Activated CD4-positive, alpha-beta memory T cell treated with anti-CD3 and anti-CD28 coated beads, Interleukin-2, amount 10 ng/mL, durations not matched to agents 7 days and 5 days (primary cell): ENCODE measurements around the gene MSH5. TPM values are rescaled to one million over a fixed set of nuclear protein-coding genes. Genes with fewer than 3 reads are reported as not detected.
A peak's percentile ranks its signal among the peaks of the same experiment; 100 is the strongest.

ENCODE experiments used
- CTCF ChIA-PET: fragments of 350-600 bp; sonication (Branson Sonifier 250); formaldehyde crosslinking; loops from one replicate; lab custom pipeline; 2021; ENCODE audit warnings: antibody characterized with exemption, inconsistent platforms; lab: Charles Lee
- POLR2A ChIA-PET: fragments of 350-600 bp; sonication (Branson Sonifier 250); formaldehyde crosslinking; loops from one replicate; lab custom pipeline; 2021; ENCODE audit warnings: antibody characterized with exemption; lab: Charles Lee
- DNase-seq: peaks from one replicate; pipeline ENCODE4 v3.0.0-alpha.2; 2020
- H3K27ac Mint-ChIP-seq: one replicate; pipeline ENCODE4 v1.8.0; 2021; ENCODE audit warnings: mild to moderate bottlenecking, mixed read lengths
- H3K27me3 Mint-ChIP-seq: one replicate; pipeline ENCODE4 v1.8.0; 2021; ENCODE audit warnings: mixed read lengths
- H3K36me3 Mint-ChIP-seq: one replicate; pipeline ENCODE4 v1.8.0; 2021; ENCODE audit warnings: low read depth, mixed read lengths
- H3K4me1 Mint-ChIP-seq: one replicate; pipeline ENCODE4 v1.8.0; 2021; ENCODE audit warnings: mixed read lengths
- H3K4me3 Mint-ChIP-seq: one replicate; pipeline ENCODE4 v1.8.0; 2021; ENCODE audit warnings: mild to moderate bottlenecking, mixed read lengths
- H3K9me3 Mint-ChIP-seq: one replicate; pipeline ENCODE4 v1.8.0; 2021; ENCODE audit warnings: mixed read lengths
- total RNA-seq, 2 experiments: library from RNA; stranded (reverse); gene quantifications; one replicate each; pipeline ENCODE4 v1.2.3, GENCODE V29; 2021

Gene MSH5
- total RNA-seq, 2 experiments from 2014 or later: 60.1 to 63.2 TPM

DNA sequence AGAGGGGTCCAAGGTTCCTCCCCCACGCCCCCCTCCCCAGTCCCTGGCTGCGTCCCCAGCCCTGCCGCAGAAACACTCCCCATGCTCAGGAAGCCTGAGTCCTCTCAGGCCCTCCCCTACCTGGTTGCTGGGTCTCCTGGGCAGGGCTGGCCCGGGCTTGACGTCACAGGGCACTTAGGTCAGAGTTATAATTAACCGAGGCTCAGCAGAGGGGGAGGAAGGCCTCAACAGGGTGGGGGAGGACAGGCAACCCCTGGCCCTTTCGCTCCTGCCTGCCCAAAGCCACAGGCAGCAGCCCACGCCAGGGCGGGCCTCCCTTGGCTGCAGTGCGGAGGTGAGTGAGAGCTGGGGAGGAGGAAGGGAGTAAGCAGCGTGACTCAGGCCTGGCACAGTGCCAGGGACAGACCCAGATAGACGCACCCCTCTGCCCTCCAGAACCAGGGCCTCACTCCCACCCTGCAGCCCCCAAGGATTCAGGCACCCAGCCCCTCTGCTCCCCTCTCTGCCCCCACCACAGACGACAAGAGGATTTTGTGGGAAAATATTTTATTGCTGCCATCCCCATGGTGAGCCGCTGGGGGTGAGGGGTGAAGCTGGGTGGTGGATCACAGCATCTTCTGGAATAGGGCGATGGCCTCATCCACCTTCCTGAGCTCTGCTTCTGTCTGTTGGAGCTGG is 37.3 kb downstream of the MSH5 start, which contains the start of gene VWA7:
Gene VWA7, minus strand, starts transcription at position 340 of the 678 bp plus-strand sequence. CDS start 549 bp downstream, outside the sequence.
- Mint-ChIP-seq H3K4me3 (peak within 1 kb of the TSS; percentile 63), H3K27me3 (no peaks in the 10 kb centered on the region), H3K27ac (peak within 1 kb of the TSS; percentile 84), H3K9me3 (no peaks in the 10 kb centered on the region), H3K4me1 (peaks cover 43% of the 10 kb centered on the region), H3K36me3 (peaks cover 22% of the 10 kb centered on the region)
- ChIA-PET CTCF (interaction anchor here (0.8 to 1.4 kb wide), 3 partner anchors 8 to 92 kb away, joined by 3 to 9 read pairs (median 5); no protein-coding TSS in a partner anchor), POLR2A (interaction anchor here (0.6 to 3.2 kb wide), 13 partner anchors 9 to 282 kb away, joined by 3 to 14 read pairs (median 5); partner anchors contain the start of genes BAG6, DDAH2, GPANK1 and HSPA1B)
- peak; percentile 83 for DNase-seq

DNA sequence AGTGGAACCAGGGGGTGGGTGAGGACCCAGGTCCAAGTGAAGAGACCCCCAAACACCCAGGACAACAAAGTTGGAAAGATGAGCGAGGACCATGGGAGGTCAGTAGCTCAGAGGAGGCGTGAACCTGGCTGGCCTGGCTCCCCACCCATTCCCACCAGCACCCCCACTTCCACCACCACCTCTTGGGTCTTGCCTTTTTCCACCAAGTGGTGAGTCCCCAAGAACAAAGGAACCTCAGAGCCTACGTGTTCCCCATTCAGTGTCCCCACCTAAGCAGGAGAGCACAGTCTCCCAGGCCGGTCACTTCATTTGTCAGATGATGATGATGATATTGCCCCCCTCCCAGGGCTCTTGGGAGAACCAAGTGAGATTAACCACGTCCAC is 37.9 kb downstream of the MSH5 start:
- H3K27ac Mint-ChIP-seq: peak overlapping the region; percentile 84
- H3K9me3 Mint-ChIP-seq: no peaks in the 10 kb centered on the region
- no peak for DNase-seq
- peaks cover 24% of the 10 kb centered on the region for H3K36me3 Mint-ChIP-seq
- ChIA-PET POLR2A (interaction anchor here (0.6 to 3.2 kb wide), 13 partner anchors 8 to 283 kb away, joined by 3 to 14 read pairs (median 5); partner anchors contain the start of genes BAG6, DDAH2, GPANK1 and HSPA1B), CTCF (interaction anchor here (0.8 to 1.4 kb wide), 3 partner anchors 8 to 93 kb away, joined by 3 to 9 read pairs (median 5); no protein-coding TSS in a partner anchor)
- no peak overlapping the region for H3K4me3 Mint-ChIP-seq
- H3K27me3 Mint-ChIP-seq: no peaks in the 10 kb centered on the region
- peaks cover 39% of the 10 kb centered on the region for H3K4me1 Mint-ChIP-seq

DNA sequence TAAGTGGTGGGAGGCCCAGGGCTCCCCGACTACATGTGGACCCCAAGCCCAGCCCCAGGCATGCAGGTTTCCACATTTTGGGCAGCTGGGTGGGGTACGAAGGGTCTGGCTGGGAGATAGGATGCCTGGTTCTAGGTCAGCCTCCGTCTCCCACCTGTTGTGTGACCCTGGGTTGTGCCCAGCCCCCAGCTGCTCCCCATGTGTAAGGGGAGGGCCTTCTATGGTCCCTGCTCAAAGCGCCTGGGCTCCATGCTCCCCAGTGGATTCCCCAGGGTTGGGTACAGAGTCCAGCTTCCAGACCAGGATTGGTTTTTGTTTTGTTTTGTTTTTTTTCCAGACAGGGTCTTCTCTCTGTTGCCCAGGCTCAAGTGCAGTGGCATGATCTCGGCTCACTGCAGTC is 38.4 kb downstream of the MSH5 start:
- POLR2A ChIA-PET: interaction anchor here (0.9 to 3.2 kb wide), 10 partner anchors 11 to 284 kb away, joined by 3 to 14 read pairs (median 8); partner anchors contain the start of genes DDAH2, GPANK1, HSPA1B and MSH5
- Mint-ChIP-seq H3K27me3 (no peaks in the 10 kb centered on the region), H3K4me1 (peaks cover 35% of the 10 kb centered on the region), H3K4me3 (no peak overlapping the region), H3K27ac (peak overlapping the region; percentile 84), H3K36me3 (peaks cover 28% of the 10 kb centered on the region), H3K9me3 (no peaks in the 10 kb centered on the region)
- CTCF ChIA-PET: interaction anchor here (1.2 to 1.4 kb wide), 2 partner anchors 9 to 12 kb away, joined by 5 to 9 read pairs; no protein-coding TSS in a partner anchor
- DNase-seq: no peak

DNA sequence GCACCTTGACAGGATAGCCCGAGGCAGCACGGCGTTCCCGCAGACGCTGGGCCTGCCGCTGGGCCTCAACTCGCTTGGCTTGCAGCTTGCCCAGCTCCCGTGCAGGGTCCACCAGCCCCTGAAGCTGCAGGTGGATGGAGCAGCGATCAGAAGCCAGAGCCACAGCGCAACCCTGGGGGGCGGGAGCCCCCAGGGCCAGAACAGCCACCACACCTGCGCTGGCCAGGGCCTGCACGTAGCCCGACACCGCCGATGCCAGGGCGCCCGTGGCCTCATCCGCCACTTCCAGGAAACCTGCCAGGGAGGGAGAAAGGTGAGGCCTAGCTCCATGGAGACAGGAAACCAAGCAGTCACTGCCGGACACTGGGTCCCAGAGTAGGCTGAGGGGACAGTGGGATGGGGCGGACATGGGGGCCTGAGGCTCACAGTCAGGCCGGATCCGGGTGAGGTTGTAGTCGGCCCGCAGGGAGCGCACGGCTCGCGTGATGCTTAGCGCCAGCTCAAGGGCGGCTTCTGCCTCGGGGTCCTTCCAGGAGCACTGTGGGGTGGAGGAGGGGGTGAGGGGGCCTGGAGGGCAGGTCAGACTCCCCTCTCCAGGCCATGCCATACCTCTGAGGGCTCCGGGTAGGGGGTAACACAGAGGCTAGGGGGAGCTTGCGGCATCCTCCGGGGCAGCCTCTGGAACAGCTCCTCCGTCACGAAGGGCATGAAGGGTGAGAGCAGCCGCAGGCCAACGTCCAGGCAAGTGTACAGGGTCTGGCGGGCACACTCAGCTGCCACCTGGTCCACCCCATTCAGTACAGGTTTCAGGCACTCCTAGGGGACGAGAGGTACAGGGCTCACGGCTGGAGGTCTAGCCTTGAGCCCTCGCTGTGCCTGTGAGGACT is 39.4 kb downstream of the MSH5 start:
- H3K36me3 Mint-ChIP-seq: peaks cover 33% of the 10 kb centered on the region
- CTCF ChIA-PET: interaction anchor here (1.4 to 1.7 kb wide), 2 partner anchors 9 to 12 kb away, joined by 3 to 6 read pairs; no protein-coding TSS in a partner anchor
- H3K4me3 Mint-ChIP-seq: no peak overlapping the region
- H3K4me1 Mint-ChIP-seq: peaks cover 32% of the 10 kb centered on the region
- H3K27ac Mint-ChIP-seq: no peak overlapping the region
- DNase-seq: no peak
- no peaks in the 10 kb centered on the region for H3K9me3 Mint-ChIP-seq
- no peaks in the 10 kb centered on the region for H3K27me3 Mint-ChIP-seq
- POLR2A ChIA-PET: interaction anchor here (1.5 to 3.2 kb wide), 7 partner anchors 9 to 87 kb away, joined by 4 to 14 read pairs (median 7); partner anchors contain the start of genes DDAH2, HSPA1B and VARS1

DNA sequence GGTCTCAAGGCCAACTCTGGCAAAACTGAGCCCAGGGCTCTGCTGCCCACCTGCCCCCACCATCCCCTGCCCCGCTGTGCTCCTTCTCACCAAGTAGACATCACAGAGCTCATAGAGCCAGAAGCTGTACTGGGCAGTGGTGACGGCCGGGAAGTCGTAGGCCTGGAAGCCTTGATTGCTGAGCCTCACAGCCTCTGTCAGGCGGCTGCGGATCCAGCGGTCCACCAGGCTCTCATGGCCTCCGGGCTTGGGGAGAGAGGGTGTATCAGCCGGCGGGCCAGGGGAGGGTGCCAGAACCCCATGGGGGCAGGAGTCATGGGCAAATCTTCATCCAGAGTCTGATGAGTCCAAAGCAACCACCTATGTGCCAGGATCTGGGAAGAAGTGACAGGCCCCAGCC is 40.1 kb downstream of the MSH5 start:
- H3K27ac Mint-ChIP-seq: no peak overlapping the region
- H3K9me3 Mint-ChIP-seq: no peaks in the 10 kb centered on the region
- DNase-seq: no peak
- peaks cover 31% of the 10 kb centered on the region for H3K4me1 Mint-ChIP-seq
- ChIA-PET CTCF (interaction anchor here (1.4 to 1.7 kb wide), 2 partner anchors 10 to 11 kb away, joined by 3 to 6 read pairs; no protein-coding TSS in a partner anchor), POLR2A (interaction anchor here (1.5 to 3.2 kb wide), 3 partner anchors 10 to 16 kb away, joined by 4 to 14 read pairs (median 7); partner anchors contain the start of gene VARS1)
- peaks cover 39% of the 10 kb centered on the region for H3K36me3 Mint-ChIP-seq
- no peaks in the 10 kb centered on the region for H3K27me3 Mint-ChIP-seq
- H3K4me3 Mint-ChIP-seq: no peak overlapping the region

DNA sequence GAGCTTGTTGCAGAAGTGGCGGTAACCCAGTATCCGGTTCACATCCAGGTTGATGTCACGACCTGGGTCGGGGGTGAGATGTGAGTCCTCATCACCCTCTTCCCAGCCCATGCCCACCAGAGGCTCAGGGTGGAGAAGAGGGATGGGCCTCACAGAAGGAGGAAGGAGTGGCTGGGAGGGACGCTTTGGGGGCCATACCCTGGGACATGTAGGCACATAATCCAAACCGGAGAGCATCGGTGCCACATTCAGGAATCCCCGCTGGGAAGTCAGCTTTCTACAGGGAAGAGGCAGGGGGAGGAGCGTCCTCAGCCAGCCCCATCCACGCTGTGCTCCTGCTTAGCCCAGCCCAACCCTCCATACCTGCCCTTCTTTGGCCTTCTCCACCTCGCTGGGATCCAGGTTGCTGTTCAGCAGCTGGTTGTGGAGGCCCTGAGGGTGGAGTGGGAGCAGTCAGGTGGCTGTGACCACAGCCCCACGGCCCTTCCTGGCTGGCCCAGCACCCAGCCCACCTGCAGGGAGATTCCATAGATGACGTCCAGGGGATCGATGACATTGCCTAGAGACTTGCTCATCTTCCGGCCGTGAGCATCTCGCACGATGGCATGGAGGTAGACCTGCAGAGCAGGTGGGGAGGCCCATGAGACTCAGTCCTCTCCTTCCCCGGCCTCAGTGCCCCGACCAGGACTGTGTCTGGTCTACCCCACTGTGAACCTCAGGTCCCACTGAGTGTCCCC is 40.9 kb downstream of the MSH5 start:
- H3K4me3 Mint-ChIP-seq: no peak overlapping the region
- no peaks in the 10 kb centered on the region for H3K9me3 Mint-ChIP-seq
- ChIA-PET POLR2A (interaction anchor here (2.4 kb wide), 1 partner anchor 10 kb away, joined by 7 read pairs; no protein-coding TSS in a partner anchor), CTCF (interaction anchor here (1.4 to 1.7 kb wide), 2 partner anchors 10 to 11 kb away, joined by 3 to 6 read pairs; no protein-coding TSS in a partner anchor)
- DNase-seq: no peak
- no peaks in the 10 kb centered on the region for H3K27me3 Mint-ChIP-seq
- peaks cover 37% of the 10 kb centered on the region for H3K36me3 Mint-ChIP-seq
- no peak overlapping the region for H3K27ac Mint-ChIP-seq
- peaks cover 23% of the 10 kb centered on the region for H3K4me1 Mint-ChIP-seq

DNA sequence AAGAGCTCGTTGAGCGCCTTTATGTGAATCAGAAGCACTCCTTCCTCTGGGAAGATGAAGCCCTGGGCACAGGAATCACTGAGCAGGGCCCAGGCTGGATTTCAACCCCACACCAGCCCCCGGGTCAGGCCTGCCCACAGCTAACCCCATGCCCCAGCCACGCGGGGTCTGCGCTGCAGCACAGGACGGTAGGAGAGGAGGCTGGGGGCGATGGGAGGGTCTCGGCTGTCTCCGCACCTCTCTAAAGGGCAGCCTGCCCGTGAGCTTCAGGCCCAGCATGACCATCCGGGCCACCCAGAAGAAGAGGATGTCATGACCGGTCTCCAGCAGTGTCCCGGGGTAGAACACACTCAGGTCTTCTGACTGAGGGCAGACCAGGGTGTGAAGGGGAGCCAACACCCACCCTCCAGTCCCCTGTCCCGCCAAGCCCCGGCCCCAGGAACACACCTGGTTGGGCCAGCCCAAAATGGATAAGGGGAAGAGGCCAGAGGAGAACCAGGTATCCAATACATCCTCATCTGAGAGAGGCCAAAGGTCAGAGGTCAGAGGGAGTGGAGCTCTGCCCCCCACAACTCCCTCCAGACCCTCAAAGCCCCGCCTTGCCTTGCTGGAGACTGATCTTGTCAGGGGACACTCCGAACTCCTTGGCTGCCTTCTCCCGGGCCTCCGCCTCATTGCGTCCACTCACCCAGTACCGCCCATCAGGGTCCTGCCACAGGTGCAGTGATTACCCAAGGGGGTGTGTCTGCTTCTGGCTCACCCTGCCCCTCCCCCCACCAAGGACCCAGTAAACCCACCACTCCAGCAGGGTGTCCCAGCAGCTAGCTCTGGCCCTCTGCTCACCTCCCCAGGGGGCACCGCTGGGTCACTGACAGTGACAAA is 41.7 kb downstream of the MSH5 start:
- CTCF ChIA-PET: interaction anchor here (0.8 kb wide), 1 partner anchor 17 kb away, joined by 3 read pairs; no protein-coding TSS in a partner anchor
- H3K27ac Mint-ChIP-seq: no peak overlapping the region

DNA sequence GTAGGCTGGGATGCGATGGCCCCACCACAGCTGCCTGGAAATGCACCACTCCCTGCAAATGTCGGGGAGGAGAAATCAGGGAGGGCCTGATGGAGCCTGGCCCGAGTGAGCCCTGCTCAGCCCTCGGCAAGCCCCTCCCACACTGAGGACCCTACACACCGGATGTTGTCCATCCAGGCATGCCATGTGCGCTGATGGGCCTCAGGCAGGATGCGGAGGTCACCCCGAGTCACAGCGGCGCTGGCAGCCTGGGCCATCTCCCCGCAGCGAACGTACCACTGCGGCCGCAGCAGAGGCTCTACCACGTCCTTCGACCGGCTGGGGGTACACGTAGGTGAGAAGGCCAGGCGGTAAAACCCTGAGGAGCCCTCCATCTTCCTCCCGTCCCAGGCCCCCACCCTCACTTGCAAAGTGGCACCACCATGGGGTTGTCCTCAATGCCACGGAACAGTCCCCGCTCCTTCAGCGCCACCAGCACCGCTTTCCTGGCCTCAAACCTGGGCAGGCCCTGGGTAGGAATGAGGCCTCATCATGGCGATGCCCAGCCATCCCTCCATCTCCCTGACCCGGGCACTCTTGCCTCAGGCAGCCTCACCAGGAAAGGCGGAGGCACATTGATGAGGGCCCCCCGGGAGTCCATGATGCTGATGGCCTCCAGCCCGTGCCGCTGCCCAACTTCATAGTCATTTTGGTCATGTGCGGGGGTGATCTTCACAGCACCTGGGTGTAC is 42.5 kb downstream of the MSH5 start:
- Mint-ChIP-seq H3K27me3 (no peaks in the 10 kb centered on the region), H3K36me3 (peaks cover 40% of the 10 kb centered on the region), H3K27ac (no peak overlapping the region), H3K4me3 (no peak overlapping the region), H3K4me1 (peaks cover 7% of the 10 kb centered on the region), H3K9me3 (no peaks in the 10 kb centered on the region)
- POLR2A ChIA-PET: no interaction called here
- DNase-seq: no peak
- CTCF ChIA-PET: interaction anchor here (0.8 kb wide), 1 partner anchor 16 kb away, joined by 3 read pairs; no protein-coding TSS in a partner anchor

More for the DNA sequence above, 41.7 kb downstream of the MSH5 start:
- POLR2A ChIA-PET: interaction anchor here (2.4 kb wide), 1 partner anchor 9 kb away, joined by 7 read pairs; no protein-coding TSS in a partner anchor
- peaks cover 15% of the 10 kb centered on the region for H3K4me1 Mint-ChIP-seq
- peaks cover 40% of the 10 kb centered on the region for H3K36me3 Mint-ChIP-seq
- H3K4me3 Mint-ChIP-seq: no peak overlapping the region
- no peak for DNase-seq
- H3K9me3 Mint-ChIP-seq: no peaks in the 10 kb centered on the region
- no peaks in the 10 kb centered on the region for H3K27me3 Mint-ChIP-seq

DNA sequence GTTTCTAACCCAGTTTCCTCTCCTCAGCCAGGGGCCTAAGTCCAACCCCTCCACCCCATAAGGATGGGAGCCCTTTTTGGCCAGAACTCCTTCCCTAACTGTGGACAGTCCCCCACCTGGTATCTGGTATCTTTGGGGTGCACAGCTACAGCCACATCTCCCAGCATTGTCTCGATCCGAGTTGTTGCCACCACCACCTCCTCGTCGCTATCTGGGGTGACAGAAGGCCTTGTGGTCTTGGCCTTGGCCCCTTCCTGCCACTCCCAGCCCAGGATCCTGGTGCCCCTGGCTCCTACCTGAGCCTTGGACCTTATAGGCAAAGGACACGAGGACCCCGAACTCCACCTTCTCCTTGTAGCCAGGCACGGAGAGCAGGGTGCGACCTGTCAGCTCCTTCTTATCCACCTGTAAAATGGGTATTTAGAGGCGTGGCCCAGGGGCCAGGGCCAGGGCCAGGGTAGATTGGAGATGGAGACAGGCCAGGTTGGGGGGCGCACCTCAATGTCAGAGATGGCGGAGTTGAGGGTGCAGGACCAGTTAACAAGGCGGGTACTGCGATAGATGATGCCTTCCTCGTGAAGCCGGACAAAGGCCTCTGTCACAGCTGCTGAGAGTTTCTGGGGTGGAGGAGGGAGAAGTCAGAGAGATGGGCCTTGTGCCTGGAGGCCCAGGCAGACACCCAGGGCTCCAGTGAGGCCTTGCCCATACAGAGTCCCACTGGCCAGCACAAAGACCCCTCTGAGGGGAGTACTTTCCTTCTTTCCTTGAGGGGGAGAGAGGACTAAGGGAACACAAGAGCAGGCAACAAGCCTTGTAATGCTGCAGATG is 44.5 kb downstream of the MSH5 start:
- peak overlapping the region; percentile 30 for H3K27ac Mint-ChIP-seq
- H3K4me1 Mint-ChIP-seq: peaks cover 4% of the 10 kb centered on the region
- no peaks in the 10 kb centered on the region for H3K9me3 Mint-ChIP-seq
- no peak for DNase-seq
- H3K36me3 Mint-ChIP-seq: peaks cover 39% of the 10 kb centered on the region
- POLR2A ChIA-PET: interaction anchor here (1.0 to 2.9 kb wide), 4 partner anchors 10 to 44 kb away, joined by 3 to 12 read pairs (median 4); partner anchors contain the start of genes LSM2 and MSH5
- no peaks in the 10 kb centered on the region for H3K27me3 Mint-ChIP-seq
- H3K4me3 Mint-ChIP-seq: no peak overlapping the region
- CTCF ChIA-PET: interaction anchor here (0.8 to 1.2 kb wide), 4 partner anchors 11 to 15 kb away, joined by 3 to 5 read pairs (median 4); partner anchors contain the start of gene VARS1
